K562 (cell line): ENCODE measurements around the gene ATRNL1. TPM values are rescaled to one million over a fixed set of nuclear protein-coding genes. Genes with fewer than 3 reads are reported as not detected.

ENCODE experiments used
- ATAC-seq: fragments of 200-7000 bp; cut with Tn5 transposase; 3 replicates; pipeline ENCODE4 v1.9.1; 2020; ENCODE audit warnings: moderate library complexity
- BruUV-seq: library from RNA; stranded (reverse); fragments of 400-500 nt; replicated peaks from 2 replicates; lab custom pipeline; 2021; lab: Mats Ljungman, UMichigan
- CTCF ChIA-PET: fragments of 300-600 bp; formaldehyde crosslinking; extraction: SDS; loops from one replicate; lab custom pipeline; 2021; ENCODE audit warnings: low intra/inter-chr PET ratio; lab: Yijun Ruan, JAX
- POLR2A ChIA-PET: fragments of 300-600, 350-650 bp; sonication (Branson Sonifier 250); formaldehyde crosslinking; extraction: SDS; loops from one replicate; lab custom pipeline; 2021; ENCODE audit warnings: antibody characterized with exemption, inconsistent platforms; lab: Yijun Ruan, JAX
- DNase-seq, 4 experiments: peaks; one replicate each; pipeline versions ENCODE4 v3.0.0 to v3.0.0-alpha.2; 2011 to 2018; ENCODE audit warnings: low spot score in 3 of 4, mixed read lengths in 3 of 4; ENCODE audit errors: extremely low read depth in 1 of 4
- FAIRE-seq: peaks from 2 replicates; lab custom pipeline; 2011; peaks lifted over from hg19 to GRCh38; lab: Jason Lieb, UNC
- H2AFZ ChIP-seq: 2 replicates; pipeline ENCODE4 v1.6.0; 2011; ENCODE audit warnings: low read depth, low read length, control low read depth, inconsistent platforms
- H3K27ac ChIP-seq: fragments of 200-600 bp; 3 replicates; pipeline ENCODE4 v1.8.0; 2011; ENCODE audit warnings: low read depth, mild to moderate bottlenecking, control low read depth, inconsistent platforms, low read length, moderate library complexity, mixed read lengths; ENCODE audit errors: extremely low read depth
- H3K27me3 ChIP-seq, 2 experiments: fragments of 300-600 bp in 1 of 2; 2 replicates in 1 of 2; 3 replicates in 1 of 2; pipeline versions ENCODE4 v1.6.0 to v1.8.0; 2011; ENCODE audit warnings: inconsistent platforms in 2 of 2, low read length in 2 of 2, mild to moderate bottlenecking in 1 of 2, mixed read lengths in 1 of 2, moderate library complexity in 1 of 2; ENCODE audit not compliant: control insufficient read depth in 2 of 2, insufficient read depth in 2 of 2
- H3K36me3 ChIP-seq: fragments of 300-600 bp; 3 replicates; pipeline ENCODE4 v1.8.0; 2011; ENCODE audit warnings: mild to moderate bottlenecking, low read length, inconsistent platforms; ENCODE audit not compliant: control insufficient read depth, insufficient read depth
- H3K4me1 ChIP-seq, 2 experiments: fragments of 200-600 bp in 1 of 2; replicated peaks in 1 of 2; 2 replicates in 1 of 2; 3 replicates in 1 of 2; pipeline versions ENCODE4 v1.5.1 to v1.8.0; 2011; ENCODE audit warnings: inconsistent platforms in 2 of 2, low read length in 2 of 2, mild to moderate bottlenecking in 1 of 2, mixed read lengths in 1 of 2, moderate library complexity in 1 of 2; ENCODE audit not compliant: control insufficient read depth in 2 of 2, insufficient read depth in 2 of 2
- H3K4me2 ChIP-seq: 2 replicates; pipeline ENCODE4 v1.6.1; 2011; ENCODE audit warnings: low read length, control low read depth, inconsistent platforms, mixed read lengths; ENCODE audit not compliant: insufficient read depth
- H3K4me3 ChIP-seq: fragments of 200-600 bp; sonication (generic), shearing (Covaris generic); 2 replicates; pipeline ENCODE4 v1.5.1; 2016; ENCODE audit warnings: control low read depth, inconsistent platforms
- H3K79me2 ChIP-seq: fragments of 200-600 bp; 3 replicates; pipeline ENCODE4 v1.8.0; 2011; ENCODE audit warnings: low read length, inconsistent platforms; ENCODE audit not compliant: control insufficient read depth, insufficient read depth
- H3K9ac ChIP-seq, 2 experiments: 2 replicates each; pipeline versions ENCODE4 v1.6.0 to v1.6.1; 2011; ENCODE audit warnings: low read depth in 2 of 2, low read length in 2 of 2, control low read depth in 1 of 2, inconsistent platforms in 1 of 2, mild to moderate bottlenecking in 1 of 2, mixed read lengths in 1 of 2; ENCODE audit not compliant: insufficient read depth in 1 of 2
- H3K9me1 ChIP-seq: one replicate; pipeline ENCODE4 v1.6.0; 2011; ENCODE audit warnings: inconsistent platforms, mild to moderate bottlenecking, low read length, moderate library complexity; ENCODE audit not compliant: control insufficient read depth, insufficient read depth
- H3K9me3 ChIP-seq: replicated peaks from 2 replicates; pipeline ENCODE4 v1.5.1; 2011; ENCODE audit warnings: low read depth, low read length, inconsistent platforms; ENCODE audit not compliant: control insufficient read depth, insufficient read depth
- H4K20me1 ChIP-seq: replicated peaks from 2 replicates; pipeline ENCODE4 v1.6.1; 2011; ENCODE audit warnings: low read length, inconsistent platforms, mixed read lengths; ENCODE audit not compliant: control insufficient read depth, insufficient read depth
- BACH1 ChIP-seq: fragments of 200-800 bp; sonication (Bioruptor generic); IDR thresholded peaks from 2 replicates; pipeline ENCODE4 v1.6.1; 2016; ENCODE audit warnings: missing genetic modification characterization, missing compliant biosample characterization
- FOS ChIP-seq: IDR thresholded peaks from 3 replicates; pipeline ENCODE4 v1.6.1; 2011; ENCODE audit not compliant: insufficient read length; ENCODE audit errors: extremely low read depth
- FOXA3 ChIP-seq, 2 experiments: fragments of 450-650 bp in 1 of 2; sonication (generic) in 1 of 2; formaldehyde crosslinking; IDR thresholded peaks in 1 of 2; conservative IDR thresholded peaks in 1 of 2; 2 replicates each; pipeline versions ENCODE4 v1.4.0 to v1.8.0; 2020 to 2022; ENCODE audit warnings: mild to moderate bottlenecking in 2 of 2, missing genetic modification reagents in 1 of 2
- FOXJ3 ChIP-seq: sonication (generic); formaldehyde crosslinking; IDR thresholded peaks from 2 replicates; pipeline ENCODE4 v1.4.0; 2020; ENCODE audit warnings: mild to moderate bottlenecking, missing genetic modification reagents
- KAT7 ChIP-seq: sonication (generic); formaldehyde crosslinking; IDR thresholded peaks from 2 replicates; pipeline ENCODE4 v1.8.0; 2022; ENCODE audit warnings: missing genetic modification reagents, mild to moderate bottlenecking, borderline replicate concordance
- MITF ChIP-seq: IDR thresholded peaks from 2 replicates; pipeline ENCODE4 v1.6.1; 2014; ENCODE audit warnings: antibody characterized with exemption
- NCOR1 ChIP-seq: fragments of 450-650 bp; IDR thresholded peaks from 2 replicates; pipeline ENCODE4 v1.6.1; 2016; ENCODE audit warnings: mild to moderate bottlenecking, moderate library complexity
- NFE2L1 ChIP-seq: fragments of 450-650 bp; IDR thresholded peaks from 2 replicates; pipeline ENCODE4 v1.6.1; 2016; ENCODE audit warnings: missing genetic modification characterization, low read depth, mild to moderate bottlenecking, missing compliant biosample characterization, moderate library complexity, borderline replicate concordance
- NFXL1 ChIP-seq: fragments of 450-650 bp; formaldehyde crosslinking; IDR thresholded peaks from 2 replicates; pipeline ENCODE4 v1.4.0; 2021; ENCODE audit warnings: mild to moderate bottlenecking
- PHB ChIP-seq: fragments of 250-450 bp; sonication (Bioruptor Pico); IDR thresholded peaks from 2 replicates; pipeline ENCODE4 v1.5.0; 2021
- RHOXF2B ChIP-seq: fragments of 250-450 bp; sonication (Bioruptor Pico); conservative IDR thresholded peaks from 2 replicates; pipeline ENCODE4 v1.5.1; 2021
- SIX5 ChIP-seq, 2 experiments: IDR thresholded peaks; 2 replicates each; pipeline ENCODE4 v1.6.1; 2011; ENCODE audit warnings: low read length in 2 of 2, borderline replicate concordance in 1 of 2, low read depth in 1 of 2, mild to moderate bottlenecking in 1 of 2, moderate library complexity in 1 of 2; ENCODE audit not compliant: insufficient read depth in 1 of 2
- SMARCE1 ChIP-seq: fragments of 450-650 bp; IDR thresholded peaks from 2 replicates; pipeline ENCODE4 v1.7.1; 2016; ENCODE audit warnings: mild to moderate bottlenecking
- ZNF140 ChIP-seq: fragments of 250-450 bp; sonication (Bioruptor Pico); IDR thresholded peaks from 2 replicates; pipeline ENCODE4 v1.8.0; 2021; ENCODE audit warnings: moderate library complexity, mild to moderate bottlenecking, inconsistent platforms
- WGBS: fragments of 100-300 bp; shearing (Covaris generic); methylation state at CpG from one replicate; pipeline ENCODE4 v1.1.6; 2016; ENCODE audit warnings: low coverage, mixed read lengths; ENCODE audit not compliant: insufficient coverage; ENCODE audit errors: missing lambda C conversion rate; 5-methylcytosine and 5-hydroxymethylcytosine counted together
- in situ Hi-C: fragments of 300-500 bp; cut with MboI; formaldehyde crosslinking; loops from 4 replicates; pipeline ENCODE4 v1.15.0; 2018; ENCODE audit warnings: inconsistent platforms, mixed read lengths
- intact Hi-C: fragments of 100-400 bp; cut with micrococcal nuclease; formaldehyde crosslinking; loops from 2 replicates; pipeline ENCODE4 v1.14.2; 2022
- polyA plus RNA-seq, 8 experiments: library from polyadenylated mRNA; depleted of rRNA in 4 of 8; stranded (reverse) in 5 of 8; unstranded in 3 of 8; fragments of >200 nt; fragmentation: Nextera tagmentation in 2 of 8; fragmentation: Illumina TruSeq in 1 of 8; extraction: Ambion mirVana in 2 of 8; extraction: Trizol in 1 of 8; gene quantifications; 2 replicates each; pipeline versions ENCODE4 v1.2.1 to v1.2.3, GENCODE V29; 2011 to 2014; ENCODE audit warnings: inconsistent platforms in 1 of 8, missing spikeins in 1 of 8
- total RNA-seq, 7 experiments: library from RNA; depleted of rRNA in 6 of 7; stranded (reverse); fragments of >200 nt in 6 of 7; fragmentation: Illumina TruSeq in 2 of 7; extraction: Trizol in 2 of 7; gene quantifications; 2 replicates each; pipeline versions ENCODE4 v1.2.1 to v1.2.3, GENCODE V29; 2011 to 2021; ENCODE audit warnings: low replicate concordance in 1 of 7
- TF ChIP-seq, protein P1 (sequence below): sonication (generic); formaldehyde crosslinking; IDR thresholded peaks from 2 replicates; pipeline ENCODE4 v1.8.0; 2022; ENCODE audit warnings: mild to moderate bottlenecking, missing genetic modification reagents
- TF ChIP-seq, protein P2 (sequence below): fragments of 250-450 bp; sonication (Bioruptor Pico); IDR thresholded peaks from 2 replicates; pipeline ENCODE4 v1.8.0; 2021; ENCODE audit warnings: borderline replicate concordance, mild to moderate bottlenecking, moderate library complexity; ENCODE audit not compliant: poor library complexity, severe bottlenecking
- TF ChIP-seq, protein P3 (sequence below): fragments of 250-450 bp; sonication (Bioruptor Pico); IDR thresholded peaks from 2 replicates; pipeline ENCODE4 v1.5.0; 2020; ENCODE audit warnings: mild to moderate bottlenecking

ATRNL1 gene
- total and polyA plus RNA-seq, 9 of the 15 experiments (the other 6 are each of a cell fraction or from before 2014, with no cell fraction given), result 0.18 TPM; not detected in 8

- ATAC-seq (no peak), FAIRE-seq (no peak), DNase-seq (no peak)
- intact Hi-C loops (no loop called here), in situ Hi-C loops (no loop called here)
- Histone ChIP-seq H2AFZ (no peak overlapping the region), H3K9me3 (0 out of 2 replicates have a peak, but pooled peaks cover 1% of the 10 kb centered on the region), H3K79me2 (no peaks in the 10 kb centered on the region), H3K4me1 (no peaks in the 10 kb centered on the region), H3K9ac (no peak overlapping the region), H4K20me1 (no peaks in the 10 kb centered on the region), H3K27me3 (no peaks in the 10 kb centered on the region), H3K4me3 (no peak overlapping the region), H3K27ac (no peak overlapping the region), H3K4me2 (no peak overlapping the region), H3K36me3 (no peaks in the 10 kb centered on the region), H3K9me1 (no peaks in the 10 kb centered on the region)
- BruUV-seq, result no TSS peak
- CTCF ChIA-PET, result no interaction called here
- POLR2A ChIA-PET, result no interaction called here
- WGBS, result 0% methylated on average over 1 of the region's 1 CpG
- TF ChIP-seq ZNF140 (CRISPR knock-in tag), result no peak
- TF ChIP-seq SIX5 (IDR thresholded peaks at IDR 0.05; ENCODE audit: borderline replicate concordance in 1 of 2, insufficient read depth in 1 of 2, low read depth in 1 of 2, low read length in 2 of 2), result no peak
- TF ChIP-seq SMARCE1, result no peak
- no peak for TF ChIP-seq BACH1 (tag)
- no peak for TF ChIP-seq FOXA3 (CRISPR knock-in tag; conservative IDR thresholded peaks at IDR 0.05 in 1 of 2, IDR thresholded peaks at IDR 0.05 in 1 of 2)
- TF ChIP-seq NFE2L1 (tag), result no peak
- TF ChIP-seq, protein P1, sequence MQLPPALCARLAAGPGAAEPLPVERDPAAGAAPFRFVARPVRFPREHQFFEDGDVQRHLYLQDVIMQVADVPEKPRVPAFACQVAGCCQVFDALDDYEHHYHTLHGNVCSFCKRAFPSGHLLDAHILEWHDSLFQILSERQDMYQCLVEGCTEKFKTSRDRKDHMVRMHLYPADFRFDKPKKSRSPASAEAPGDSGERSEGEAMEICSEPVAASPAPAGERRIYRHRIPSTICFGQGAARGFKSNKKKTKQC (CRISPR knock-in tag), result no peak
- TF ChIP-seq, protein P2, sequence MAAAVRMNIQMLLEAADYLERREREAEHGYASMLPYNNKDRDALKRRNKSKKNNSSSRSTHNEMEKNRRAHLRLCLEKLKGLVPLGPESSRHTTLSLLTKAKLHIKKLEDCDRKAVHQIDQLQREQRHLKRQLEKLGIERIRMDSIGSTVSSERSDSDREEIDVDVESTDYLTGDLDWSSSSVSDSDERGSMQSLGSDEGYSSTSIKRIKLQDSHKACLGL (CRISPR knock-in tag), result no peak
- no peak for TF ChIP-seq NFXL1
- no peak for TF ChIP-seq FOXJ3
- TF ChIP-seq FOS, result no peak
- no peak for TF ChIP-seq KAT7 (CRISPR knock-in tag)
- TF ChIP-seq MITF, result no peak
- TF ChIP-seq NCOR1, result no peak
- TF ChIP-seq PHB (CRISPR knock-in tag), result no peak
- no peak for TF ChIP-seq RHOXF2B
- TF ChIP-seq, protein P3, sequence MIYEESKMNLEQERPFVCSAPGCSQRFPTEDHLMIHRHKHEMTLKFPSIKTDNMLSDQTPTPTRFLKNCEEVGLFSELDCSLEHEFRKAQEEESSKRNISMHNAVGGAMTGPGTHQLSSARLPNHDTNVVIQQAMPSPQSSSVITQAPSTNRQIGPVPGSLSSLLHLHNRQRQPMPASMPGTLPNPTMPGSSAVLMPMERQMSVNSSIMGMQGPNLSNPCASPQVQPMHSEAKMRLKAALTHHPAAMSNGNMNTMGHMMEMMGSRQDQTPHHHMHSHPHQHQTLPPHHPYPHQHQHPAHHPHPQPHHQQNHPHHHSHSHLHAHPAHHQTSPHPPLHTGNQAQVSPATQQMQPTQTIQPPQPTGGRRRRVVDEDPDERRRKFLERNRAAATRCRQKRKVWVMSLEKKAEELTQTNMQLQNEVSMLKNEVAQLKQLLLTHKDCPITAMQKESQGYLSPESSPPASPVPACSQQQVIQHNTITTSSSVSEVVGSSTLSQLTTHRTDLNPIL, result no peak
These were observed 116.0 kb downstream of the ATRNL1 start for GRCh38 chr10:115209133-115209532.
